Neural progenitor cell (in vitro differentiated cells): ENCODE measurements around the gene NBAS.

ENCODE experiments used
- EZH2 ChIP-seq: fragments of 200-600 bp; sonication (generic); IDR thresholded peaks from 2 replicates; pipeline ENCODE4 v1.6.1; 2017; ENCODE audit warnings: antibody characterized with exemption, mild to moderate bottlenecking, moderate library complexity
- EZH2phosphoT487 ChIP-seq: fragments of 200-600 bp; sonication (generic); IDR thresholded peaks from 2 replicates; pipeline ENCODE4 v1.6.1; 2017; ENCODE audit warnings: antibody characterized with exemption
- TF ChIP-seq, protein P1 (sequence below): fragments of 200-600 bp; sonication (generic); IDR thresholded peaks from 2 replicates; pipeline ENCODE4 v1.5.1; 2017; ENCODE audit warnings: antibody characterized with exemption, mild to moderate bottlenecking

- TF ChIP-seq, protein P1, sequence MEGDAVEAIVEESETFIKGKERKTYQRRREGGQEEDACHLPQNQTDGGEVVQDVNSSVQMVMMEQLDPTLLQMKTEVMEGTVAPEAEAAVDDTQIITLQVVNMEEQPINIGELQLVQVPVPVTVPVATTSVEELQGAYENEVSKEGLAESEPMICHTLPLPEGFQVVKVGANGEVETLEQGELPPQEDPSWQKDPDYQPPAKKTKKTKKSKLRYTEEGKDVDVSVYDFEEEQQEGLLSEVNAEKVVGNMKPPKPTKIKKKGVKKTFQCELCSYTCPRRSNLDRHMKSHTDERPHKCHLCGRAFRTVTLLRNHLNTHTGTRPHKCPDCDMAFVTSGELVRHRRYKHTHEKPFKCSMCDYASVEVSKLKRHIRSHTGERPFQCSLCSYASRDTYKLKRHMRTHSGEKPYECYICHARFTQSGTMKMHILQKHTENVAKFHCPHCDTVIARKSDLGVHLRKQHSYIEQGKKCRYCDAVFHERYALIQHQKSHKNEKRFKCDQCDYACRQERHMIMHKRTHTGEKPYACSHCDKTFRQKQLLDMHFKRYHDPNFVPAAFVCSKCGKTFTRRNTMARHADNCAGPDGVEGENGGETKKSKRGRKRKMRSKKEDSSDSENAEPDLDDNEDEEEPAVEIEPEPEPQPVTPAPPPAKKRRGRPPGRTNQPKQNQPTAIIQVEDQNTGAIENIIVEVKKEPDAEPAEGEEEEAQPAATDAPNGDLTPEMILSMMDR, result no peak
- TF ChIP-seq EZH2 (no peak), EZH2phosphoT487 (no peak)
Measured at GRCh38 chr2:15456352-15456751, 104.8 kb downstream of the NBAS start.
